ENCODE results near the gene TENM4. TPM values are rescaled to one million over a fixed set of nuclear protein-coding genes. Genes with fewer than 3 reads are reported as not detected.
"Not testable (repeated sequence)": the region's sequence is repeated elsewhere in the genome, so short reads cannot be mapped to it uniquely, and the experiment has no call there.

The TENM4 gene
- polyA plus RNA-seq, 3 donors = 21.1 to 26.5 (median 26.0) TPM

DNA sequence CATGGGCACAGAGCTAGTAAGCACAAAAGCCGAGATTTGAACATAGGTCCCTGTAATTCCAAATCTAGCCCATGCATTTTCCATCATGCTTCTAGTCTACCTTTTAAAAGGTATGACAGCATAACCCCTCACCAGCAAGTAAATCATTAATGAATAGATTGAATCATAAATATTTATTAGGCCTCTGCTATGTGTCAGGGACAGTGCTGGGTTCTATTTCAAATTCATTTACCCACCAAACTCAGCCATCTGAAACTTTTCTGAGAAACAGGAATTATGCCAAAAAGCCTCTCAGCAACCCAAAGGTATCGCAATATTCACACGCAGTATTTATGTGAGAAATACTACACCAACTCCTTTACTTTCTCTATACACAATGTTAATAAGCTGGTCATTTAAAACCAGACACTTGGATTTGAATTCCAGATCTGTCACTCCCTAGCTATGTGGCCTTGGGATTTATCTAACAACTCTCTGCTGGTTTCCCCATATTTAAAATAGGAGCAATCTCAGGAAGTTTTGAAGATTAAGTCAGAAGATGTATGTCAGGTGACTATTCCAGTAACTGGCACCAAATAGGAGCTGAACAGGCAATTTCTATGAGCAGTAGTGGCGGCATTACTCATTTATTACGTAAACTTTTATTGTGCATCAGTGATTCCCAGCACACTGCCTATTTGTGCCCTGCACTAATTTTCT, 191.4 kb downstream of the TENM4 start:
- no peak for DNase-seq

GRCh38 chr11:79244798-79245197, 196.0 kb downstream of the TENM4 start:
- no peak for DNase-seq

GRCh38 chr11:79244241-79244772, 196.5 kb downstream of the TENM4 start:
- DNase-seq = peak; percentile 77

DNA sequence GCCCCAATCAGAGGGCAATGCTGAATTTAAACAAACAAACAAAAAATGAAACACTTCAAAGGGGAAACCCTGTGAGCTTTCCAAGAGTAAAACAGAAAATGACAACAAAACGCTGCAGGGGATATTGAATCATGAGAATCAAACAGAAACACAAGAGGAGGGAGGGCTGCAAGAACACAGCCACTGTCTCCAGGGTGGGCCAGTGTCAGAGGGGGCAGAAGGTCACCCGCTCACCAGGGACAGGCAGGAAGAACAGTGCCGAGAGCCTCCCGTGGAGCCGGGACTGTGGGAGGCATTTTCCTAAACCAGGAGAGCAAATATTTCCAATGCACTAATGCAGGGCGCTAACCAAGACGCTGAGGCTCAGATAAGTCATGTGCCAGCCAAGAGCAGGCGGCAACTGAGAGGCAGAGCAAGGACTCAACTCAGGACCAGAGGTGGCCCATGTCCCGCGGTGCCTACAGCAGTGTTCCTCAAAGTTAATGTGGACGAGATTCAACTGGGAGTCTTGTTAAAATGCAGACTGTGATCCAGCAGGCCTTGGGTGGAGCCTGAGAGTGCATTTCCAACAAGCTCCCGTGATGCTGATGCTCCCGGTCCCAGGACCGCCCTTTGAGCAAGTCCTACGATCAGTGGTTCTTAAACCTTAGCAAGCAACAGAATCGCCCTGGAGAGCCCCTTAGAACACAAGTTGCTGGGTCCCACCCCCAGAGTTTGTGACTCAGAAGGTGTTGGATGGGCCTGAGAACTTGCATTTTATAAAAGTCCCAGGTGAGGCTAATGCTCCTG, 197.2 kb downstream of the TENM4 start:
- DNase-seq = no peak

- no peak for DNase-seq
These were observed 198.2 kb downstream of the TENM4 start for GRCh38 chr11:79242616-79243015.

- DNase-seq = no peak
These were observed 199.0 kb downstream of the TENM4 start for GRCh38 chr11:79241852-79242241.

DNA sequence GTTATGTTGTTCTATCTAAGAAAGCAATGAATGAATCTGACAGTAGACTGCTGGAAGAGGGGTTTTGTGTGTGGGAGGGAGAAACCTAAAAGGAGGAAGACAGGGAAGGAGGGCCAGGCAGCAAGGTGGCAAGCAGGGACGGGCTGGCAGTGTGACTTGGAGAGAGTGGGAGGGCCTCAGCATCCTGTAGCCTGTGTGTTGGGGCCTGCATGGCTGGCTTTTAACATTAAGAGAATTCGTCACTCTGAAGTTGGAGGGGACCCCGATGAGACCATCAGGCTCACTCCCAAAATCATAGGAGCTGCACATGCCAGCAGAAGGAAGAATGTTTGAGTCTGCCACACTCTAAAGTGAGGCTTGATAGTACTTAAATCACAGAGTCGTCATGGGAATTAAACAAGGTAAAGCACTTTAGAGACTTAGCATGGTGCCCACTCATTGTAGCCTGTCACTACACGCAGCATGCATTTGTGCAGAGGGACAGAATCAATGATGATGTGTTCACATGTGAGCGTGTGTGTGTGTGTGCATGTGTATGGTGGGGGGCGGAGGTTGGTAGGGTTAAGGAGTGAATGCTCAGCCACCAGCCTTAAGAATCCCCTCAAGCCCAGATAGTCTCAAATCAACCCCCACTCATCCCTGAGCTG, 199.5 kb downstream of the TENM4 start:
- no peak for DNase-seq

DNA sequence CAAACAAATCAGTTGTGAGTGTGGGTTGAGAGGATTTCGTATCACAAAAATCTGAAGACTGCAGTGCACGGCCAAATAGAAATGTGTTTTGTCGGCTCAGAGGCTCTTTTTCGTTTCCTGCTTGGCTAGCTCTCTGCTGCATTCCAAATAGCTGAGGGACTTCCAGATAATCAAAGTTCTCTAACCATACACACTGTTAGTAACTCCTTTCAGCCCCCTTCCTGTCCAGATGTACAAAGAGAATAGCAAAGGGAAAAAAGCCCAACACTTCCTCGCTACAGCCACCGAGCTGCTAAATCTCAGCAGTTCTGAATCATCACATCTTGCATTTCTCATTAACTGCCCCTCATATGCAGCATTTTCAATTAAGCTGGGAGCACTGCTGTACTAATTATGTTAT, 203.1 kb downstream of the TENM4 start:
- no peak for DNase-seq

DNA sequence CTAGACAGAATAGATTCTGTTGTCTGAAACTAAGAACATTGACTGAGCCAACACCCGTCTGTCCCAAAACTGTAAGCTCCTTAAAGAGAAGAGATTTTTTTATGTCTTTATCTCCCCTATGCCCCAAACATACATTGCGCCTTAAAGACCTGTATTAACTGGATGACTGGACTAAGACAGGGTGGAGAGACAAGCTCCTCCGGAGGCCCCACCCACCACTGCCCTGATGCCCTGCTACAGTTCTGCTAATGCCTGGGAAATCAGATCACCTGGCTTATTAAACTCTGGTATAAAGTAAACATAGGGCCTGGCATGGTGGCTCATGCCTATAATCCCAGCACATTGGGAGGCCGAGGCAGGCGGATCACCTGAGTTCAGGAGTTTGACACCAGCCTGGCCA, 203.7 kb downstream of the TENM4 start:
- DNase-seq = no peak

DNA sequence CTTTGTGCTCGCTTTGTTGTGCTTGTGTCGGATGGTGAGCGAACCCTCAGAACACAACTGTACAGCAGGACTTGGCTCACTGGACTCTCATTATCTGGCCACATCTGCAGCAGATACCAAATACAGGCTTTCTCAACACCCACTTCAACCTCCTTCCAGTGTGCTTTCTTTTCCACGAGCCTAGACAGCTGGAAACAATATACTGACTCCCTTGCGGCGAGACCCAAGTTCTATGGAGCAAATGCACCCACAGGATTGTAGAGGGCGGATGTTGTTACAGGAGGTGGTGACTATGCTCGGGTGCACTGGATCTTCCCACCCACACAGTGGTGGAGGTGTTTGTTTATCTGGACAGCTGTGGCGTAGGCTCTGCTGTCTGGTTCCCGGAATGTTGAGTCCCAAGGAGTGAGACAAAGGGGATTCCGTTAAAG, 204.3 kb downstream of the TENM4 start:
- DNase-seq = peak; percentile 75

DNA sequence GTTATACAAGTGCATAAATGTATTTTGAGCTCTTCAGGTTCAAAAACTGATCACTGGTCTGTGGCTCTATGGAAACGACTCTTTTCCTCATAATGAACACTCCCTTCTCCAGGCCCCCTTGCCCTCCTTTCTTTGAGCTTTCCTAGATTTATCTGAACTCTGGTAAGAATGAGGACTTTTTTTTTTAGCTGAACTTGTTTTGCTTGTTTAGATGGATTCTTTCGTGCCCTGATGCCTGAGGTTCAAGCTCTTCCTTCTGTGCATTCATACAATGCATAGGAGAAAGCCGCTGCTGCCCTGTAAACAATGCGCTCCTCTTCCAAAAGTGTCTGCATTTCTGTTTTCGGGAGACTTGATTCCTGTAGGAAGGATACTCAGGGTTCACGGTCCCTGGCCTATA, 205.1 kb downstream of the TENM4 start:
- no peak for DNase-seq

- DNase-seq = no peak
These were observed 208.5 kb downstream of the TENM4 start for GRCh38 chr11:79232346-79232745.

- no peak for DNase-seq
These were observed 211.8 kb downstream of the TENM4 start for GRCh38 chr11:79229047-79229446.

GRCh38 chr11:79227767-79228755, 212.8 kb downstream of the TENM4 start:
- no peak for DNase-seq

DNA sequence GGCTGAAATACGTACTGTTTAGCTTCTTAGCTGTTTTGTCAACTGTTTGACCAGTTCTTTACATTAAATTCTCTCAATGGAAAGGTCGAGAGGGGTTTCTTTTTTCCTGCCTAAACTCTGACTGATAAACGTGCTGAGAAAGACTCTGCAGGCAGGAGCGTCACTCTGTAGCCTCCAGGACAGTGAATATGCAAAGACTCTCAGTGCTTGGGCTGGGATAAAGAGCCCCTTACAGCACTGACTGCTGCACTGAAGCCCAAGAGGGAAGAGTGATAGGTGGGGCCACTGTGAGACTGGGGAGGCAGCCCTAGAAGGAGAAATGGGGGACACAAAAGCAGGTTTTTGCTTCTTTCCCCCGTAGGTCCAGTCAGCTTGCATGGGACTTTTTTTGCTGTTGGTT, 213.5 kb downstream of the TENM4 start:
- no peak for DNase-seq

- no peak for DNase-seq
These were observed 214.7 kb downstream of the TENM4 start for GRCh38 chr11:79226126-79226525.

GRCh38 chr11:79222163-79222562, 218.7 kb downstream of the TENM4 start:
- not testable (repeated sequence) for DNase-seq

DNA sequence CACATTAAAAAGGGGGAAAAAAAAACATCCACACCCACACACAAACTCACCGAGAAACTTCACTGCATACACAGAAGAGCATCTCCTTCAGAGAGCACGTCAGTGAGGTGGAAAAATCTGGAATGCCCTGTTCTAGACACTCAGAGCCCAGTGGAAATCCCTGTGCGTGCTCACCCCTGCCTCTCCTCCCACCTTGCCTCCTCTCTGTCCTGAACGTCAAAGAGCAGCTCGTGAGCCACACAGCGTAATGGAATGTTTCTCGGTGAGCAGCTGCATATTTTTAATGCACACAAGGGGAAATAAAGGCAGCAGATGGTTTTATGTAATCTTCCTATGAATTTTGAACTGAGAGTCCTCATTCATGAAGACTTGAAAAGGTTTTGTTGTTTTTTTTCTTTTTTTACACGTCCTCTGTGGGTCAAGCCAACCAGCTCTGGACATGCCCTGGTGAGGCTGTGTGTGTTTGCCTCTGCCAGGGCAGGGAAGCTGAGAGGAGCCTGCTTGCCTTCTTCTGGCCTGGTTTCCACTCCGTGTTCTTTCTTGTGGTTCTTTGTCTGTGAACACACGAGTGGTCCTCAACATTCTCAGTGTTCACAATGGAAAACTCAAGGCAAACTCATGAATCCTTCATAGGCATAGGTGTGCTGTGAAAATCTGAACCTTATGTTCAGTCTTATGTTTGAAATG, 219.2 kb downstream of the TENM4 start:
- no peak for DNase-seq

DNA sequence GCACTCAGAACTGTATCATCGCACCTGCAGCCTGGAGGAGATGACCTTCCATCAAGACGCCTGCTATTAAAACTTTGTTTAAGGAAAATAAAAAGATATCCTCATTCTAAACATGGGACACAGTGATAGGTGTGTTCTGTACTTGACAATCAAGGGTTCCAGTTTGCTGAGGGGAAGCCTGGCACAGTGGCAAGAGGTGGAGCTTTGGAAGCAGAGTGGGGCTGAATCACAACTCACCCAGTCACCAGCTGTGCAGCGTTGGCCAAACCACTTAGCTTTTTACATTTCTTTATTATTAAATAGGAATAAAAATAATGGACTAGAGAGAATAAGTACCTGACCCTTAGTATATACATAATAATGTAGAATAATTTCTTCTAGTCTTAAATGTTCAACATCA, 220.7 kb downstream of the TENM4 start:
- DNase-seq = no peak

DNA sequence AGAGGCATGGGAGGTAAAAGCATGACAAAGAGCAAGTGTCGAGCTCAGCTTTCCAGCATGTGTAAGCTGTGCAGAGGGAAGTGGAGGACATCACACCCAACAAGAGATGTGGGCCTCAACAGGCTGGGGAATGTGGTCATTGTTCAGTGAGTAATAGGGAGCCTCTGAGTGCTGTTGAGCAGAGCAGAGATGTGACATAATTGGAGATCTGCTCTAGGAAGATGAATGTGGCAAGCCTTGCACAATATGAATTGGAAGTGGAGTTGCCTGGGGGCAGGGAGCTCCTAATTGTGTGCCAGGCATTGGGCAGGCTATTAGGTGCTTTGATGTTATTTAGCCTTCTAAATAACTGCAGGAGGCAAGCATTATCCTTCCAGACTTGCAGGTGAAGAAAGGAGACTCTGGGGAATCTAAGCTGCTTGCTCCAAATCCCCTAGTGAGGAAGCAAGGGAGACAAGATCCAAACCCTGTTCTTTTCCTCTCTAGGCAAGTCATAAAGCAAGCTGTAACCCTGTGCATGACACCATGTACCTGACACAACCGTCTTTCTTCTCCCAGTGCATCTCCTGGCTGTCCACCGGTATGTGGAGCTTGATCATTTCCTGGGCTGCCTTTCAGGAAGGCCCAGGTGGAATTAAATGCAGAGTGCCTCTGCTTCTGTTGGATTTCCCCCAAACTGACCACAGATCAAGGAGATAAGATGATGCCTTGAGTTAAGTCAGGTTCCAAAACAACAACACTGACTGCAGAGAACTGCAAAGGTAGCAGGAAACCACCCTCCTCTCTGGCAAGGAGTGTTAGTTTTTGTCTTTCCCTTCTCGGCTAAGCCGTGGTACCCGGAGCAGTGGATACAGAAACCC, 221.4 kb downstream of the TENM4 start:
- no peak for DNase-seq
